GDM1 (cell line): ENCODE measurements around the gene CPT1C.

Experiments
- DNase-seq: peaks from one replicate; lab custom pipeline; 2025; lab: John Stamatoyannopoulos, UW

The CPT1C gene

GRCh38 chr19:49758292-49758691 is 67.4 kb downstream of the CPT1C start:
- no peak for DNase-seq

GRCh38 chr19:49761249-49761624 is 70.3 kb downstream of the CPT1C start:
- no peak for DNase-seq

- no peak for DNase-seq
Observed at GRCh38 chr19:49761625-49762311, 70.9 kb downstream of the CPT1C start.

- no peak for DNase-seq
Observed at GRCh38 chr19:49763230-49763629, 72.3 kb downstream of the CPT1C start, which contains the start of gene TSKS. Gene TSKS (minus strand): TSS chr19:49763306. CDS start chr19:49763247, 59 bp downstream.
